ENCODE data around the gene STK17A. TPM values are rescaled to one million over a fixed set of nuclear protein-coding genes. Genes with fewer than 3 reads are reported as not detected.
A peak's percentile ranks its signal among the peaks of the same experiment; 100 is the strongest.
"Not testable (repeated sequence)": the region's sequence is repeated elsewhere in the genome, so short reads cannot be mapped to it uniquely, and the experiment has no call there.

Gene STK17A
- total RNA-seq, 6 donors from 2014 or later: 18.2 to 78.0 (median 38.6) TPM

DNA sequence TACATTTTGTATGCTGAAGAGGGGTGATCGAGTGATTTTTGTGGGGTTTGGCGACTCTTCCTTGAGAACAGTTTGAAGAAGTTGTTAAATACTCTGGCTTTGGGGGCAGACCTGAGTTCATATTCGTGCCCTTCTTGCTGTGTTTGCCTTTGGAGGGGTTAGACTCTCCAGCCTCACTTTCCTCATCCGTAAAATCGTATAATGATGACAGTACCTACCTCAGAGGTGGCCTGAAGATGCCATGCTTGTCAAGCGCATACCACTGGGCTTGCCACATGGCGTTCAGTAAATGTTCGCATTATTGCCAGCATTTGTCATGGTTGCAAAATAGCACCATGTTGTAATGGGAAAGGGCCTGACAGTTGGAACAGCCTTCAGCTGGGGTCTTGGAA, 1.3 kb downstream of the STK17A start:
- peak in 1 of 2 donors; percentile 33 for ATAC-seq (ENCODE audit: low FRiP score in 2 of 2)
- H3K27me3 ChIP-seq: no peaks in the 10 kb centered on the region
- DNase-seq: peak in 1 of 2 donors; percentile 72
- peaks cover 15 to 46% (median 30%) of the 10 kb centered on the region in 4 donors for H3K4me1 ChIP-seq
- no peaks in the 10 kb centered on the region for H3K36me3 ChIP-seq
- TF ChIP-seq, protein P1, sequence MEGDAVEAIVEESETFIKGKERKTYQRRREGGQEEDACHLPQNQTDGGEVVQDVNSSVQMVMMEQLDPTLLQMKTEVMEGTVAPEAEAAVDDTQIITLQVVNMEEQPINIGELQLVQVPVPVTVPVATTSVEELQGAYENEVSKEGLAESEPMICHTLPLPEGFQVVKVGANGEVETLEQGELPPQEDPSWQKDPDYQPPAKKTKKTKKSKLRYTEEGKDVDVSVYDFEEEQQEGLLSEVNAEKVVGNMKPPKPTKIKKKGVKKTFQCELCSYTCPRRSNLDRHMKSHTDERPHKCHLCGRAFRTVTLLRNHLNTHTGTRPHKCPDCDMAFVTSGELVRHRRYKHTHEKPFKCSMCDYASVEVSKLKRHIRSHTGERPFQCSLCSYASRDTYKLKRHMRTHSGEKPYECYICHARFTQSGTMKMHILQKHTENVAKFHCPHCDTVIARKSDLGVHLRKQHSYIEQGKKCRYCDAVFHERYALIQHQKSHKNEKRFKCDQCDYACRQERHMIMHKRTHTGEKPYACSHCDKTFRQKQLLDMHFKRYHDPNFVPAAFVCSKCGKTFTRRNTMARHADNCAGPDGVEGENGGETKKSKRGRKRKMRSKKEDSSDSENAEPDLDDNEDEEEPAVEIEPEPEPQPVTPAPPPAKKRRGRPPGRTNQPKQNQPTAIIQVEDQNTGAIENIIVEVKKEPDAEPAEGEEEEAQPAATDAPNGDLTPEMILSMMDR (IDR thresholded peaks at IDR 0.05): no peak
- peak; percentile 60 to 79 for TF ChIP-seq POLR2AphosphoS5 (IDR thresholded peaks at IDR 0.05)
- no peaks in the 10 kb centered on the region for H3K9me3 ChIP-seq
- H3K27ac ChIP-seq: peak overlapping the region; percentile 95 to 98 (median 96)
- peak overlapping the region; percentile 74 to 96 (median 84) for H3K4me3 ChIP-seq
- WGBS, 2 donors: 4 to 13% methylated on average over 8 of the region's 8 CpGs

DNA sequence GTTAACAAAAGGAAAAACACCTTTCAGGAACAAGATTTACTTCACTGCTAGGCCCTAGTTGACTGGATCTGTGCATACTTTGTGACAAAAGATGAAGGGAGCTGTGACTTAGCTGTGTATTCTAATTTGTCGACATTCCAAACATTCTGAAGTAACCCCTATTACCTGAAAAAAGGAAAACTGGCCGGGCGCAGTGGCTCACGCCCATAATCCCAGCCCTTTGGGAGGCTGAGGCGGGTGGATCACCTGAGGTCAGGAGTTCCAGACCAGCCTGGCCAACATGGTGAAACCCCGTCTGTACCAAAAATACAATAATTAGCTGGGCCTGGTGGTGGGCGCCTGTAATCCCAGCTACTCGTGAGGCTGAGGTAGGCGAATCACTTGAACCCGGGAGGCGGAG, 1.8 kb downstream of the STK17A start:
- H3K27me3 ChIP-seq; ATAC-seq (ENCODE audit: low FRiP score in 2 of 2); DNase-seq; H3K9me3 ChIP-seq; H3K36me3 ChIP-seq: not testable (repeated sequence)
- peak overlapping the region in 3 of 4 donors; percentile 82 to 96 (median 85) for H3K4me3 ChIP-seq
- WGBS, 2 donors: 75 to 80% methylated on average over 11 of the region's 11 CpGs
- peaks cover 15 to 48% (median 31%) of the 10 kb centered on the region in 4 donors for H3K4me1 ChIP-seq
- peak overlapping the region; percentile 95 to 98 (median 96) for H3K27ac ChIP-seq

DNA sequence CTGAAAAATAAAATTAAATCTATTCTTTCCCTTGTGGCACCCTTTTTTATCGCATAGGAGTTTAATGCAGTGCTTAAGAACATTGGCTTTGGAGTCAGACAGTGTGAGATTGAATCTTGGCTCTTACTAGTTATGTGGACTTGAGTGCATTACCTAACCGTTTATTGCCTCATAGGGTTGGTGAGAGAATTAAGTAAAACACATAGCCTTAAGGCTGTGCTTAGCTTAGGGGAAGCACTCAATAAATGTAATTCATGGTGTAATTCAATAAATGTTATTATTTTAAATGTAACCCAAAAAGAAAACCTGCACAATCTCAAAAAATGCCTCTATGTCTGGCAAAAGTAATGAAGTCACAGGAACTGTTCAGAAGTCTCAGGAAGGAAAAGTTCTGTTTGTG, 2.7 kb downstream of the STK17A start:
- H3K9me3 ChIP-seq: no peaks in the 10 kb centered on the region
- DNase-seq (no peak), ATAC-seq (ENCODE audit: low FRiP score in 2 of 2) (no peak)
- no peak for TF ChIP-seq POLR2A (IDR thresholded peaks at IDR 0.05)
- TF ChIP-seq, protein P1 (IDR thresholded peaks at IDR 0.05): no peak
- peak in 1 of 4 donors; percentile 21 for TF ChIP-seq EP300 (IDR thresholded peaks at IDR 0.05)
- peak in 1 of 2 donors; percentile 25 for TF ChIP-seq POLR2AphosphoS5 (IDR thresholded peaks at IDR 0.05)
- H3K4me1 ChIP-seq: peaks cover 15 to 56% (median 31%) of the 10 kb centered on the region in 4 donors
- H3K27ac ChIP-seq: peak overlapping the region in 3 of 4 donors; percentile 95 to 98 (median 97)
- H3K36me3 ChIP-seq: no peaks in the 10 kb centered on the region
- peak overlapping the region in 2 of 4 donors; percentile 85 to 96 for H3K4me3 ChIP-seq
- no peaks in the 10 kb centered on the region for H3K27me3 ChIP-seq
- WGBS, 2 donors: 24 to 35% methylated on average over 2 of the region's 2 CpGs

DNA sequence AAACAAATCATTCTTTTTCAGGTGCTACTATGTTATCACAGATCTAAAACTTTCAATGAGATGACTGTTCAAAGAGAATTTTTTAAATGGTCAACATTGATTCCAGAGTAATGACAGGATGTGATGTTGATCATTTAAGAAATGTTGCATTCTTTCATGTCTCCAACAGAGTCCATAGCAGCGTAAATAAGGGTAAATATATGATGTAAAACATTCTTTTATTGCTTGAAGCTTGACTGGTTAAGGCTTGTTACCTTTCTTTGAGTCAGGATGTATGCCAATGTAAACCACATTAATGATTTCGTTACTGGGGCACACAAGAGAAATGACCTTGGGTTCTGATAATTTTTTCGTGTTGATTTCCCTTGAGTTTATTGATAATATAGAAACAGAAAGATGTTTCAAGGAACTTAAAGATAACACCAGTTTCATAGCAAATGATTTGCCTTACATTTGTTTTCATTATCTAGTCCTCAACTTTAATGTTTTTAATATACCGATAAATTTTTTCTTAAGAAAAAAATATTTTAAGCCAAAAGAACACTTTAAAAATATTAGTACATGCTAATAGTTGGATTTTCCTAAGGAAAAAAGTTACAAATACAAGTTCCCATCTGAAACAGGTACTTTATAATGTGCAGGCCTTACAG, 3.5 kb downstream of the STK17A start:
- H3K4me3 ChIP-seq: peak overlapping the region in 1 of 4 donors; percentile 96
- no peaks in the 10 kb centered on the region for H3K36me3 ChIP-seq
- H3K4me1 ChIP-seq: peaks cover 15 to 64% (median 37%) of the 10 kb centered on the region in 4 donors
- WGBS, 2 donors: 48 to 49% methylated on average over 4 of the region's 4 CpGs
- H3K9me3 ChIP-seq: no peaks in the 10 kb centered on the region
- DNase-seq (no peak), ATAC-seq (ENCODE audit: low FRiP score in 2 of 2) (no peak)
- peak overlapping the region in 3 of 4 donors; percentile 95 to 98 (median 97) for H3K27ac ChIP-seq
- no peaks in the 10 kb centered on the region for H3K27me3 ChIP-seq
- no peak for TF ChIP-seq EP300 (IDR thresholded peaks at IDR 0.05)

DNA sequence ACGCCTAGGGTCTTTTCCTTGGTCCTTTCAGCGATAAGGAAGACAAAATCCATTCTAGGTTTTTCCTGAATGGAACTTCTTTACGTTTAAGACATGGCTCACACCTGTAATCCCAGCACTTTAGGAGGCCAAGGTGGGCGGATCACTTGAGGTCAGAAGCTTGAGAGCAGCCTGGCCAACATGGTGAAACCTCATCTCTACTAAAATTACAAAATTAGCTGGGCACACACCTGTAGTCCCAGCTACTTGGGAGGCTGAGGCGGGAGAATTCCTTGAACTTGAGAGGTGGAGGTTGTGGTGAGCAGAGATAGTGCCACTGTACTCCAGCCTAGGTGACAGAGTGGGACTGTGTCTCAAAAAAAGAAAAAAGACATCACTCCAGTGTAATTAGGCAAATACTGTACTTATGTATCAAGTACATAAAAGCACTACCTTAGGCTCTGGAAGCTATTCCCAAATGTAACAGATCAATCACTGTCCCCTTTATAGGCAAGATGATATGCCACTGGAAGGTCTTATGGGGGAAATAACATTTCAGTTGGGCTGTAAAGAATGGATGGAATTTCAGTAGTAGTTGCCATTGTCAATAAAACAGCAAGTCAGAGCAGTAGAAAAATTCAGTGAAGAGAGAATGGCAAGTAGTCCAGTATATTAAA, 5.7 kb downstream of the STK17A start:
- Histone ChIP-seq H3K36me3 (no peaks in the 10 kb centered on the region), H3K27me3 (no peaks in the 10 kb centered on the region), H3K4me1 (peaks cover 12 to 72% (median 36%) of the 10 kb centered on the region in 4 donors), H3K27ac (no peak overlapping the region), H3K9me3 (no peaks in the 10 kb centered on the region), H3K4me3 (no peak overlapping the region)
- DNase-seq (no peak), ATAC-seq (ENCODE audit: low FRiP score in 2 of 2) (no peak)
- TF ChIP-seq POLR2A (IDR thresholded peaks at IDR 0.05) (no peak), POLR2AphosphoS5 (IDR thresholded peaks at IDR 0.05) (no peak), EP300 (IDR thresholded peaks at IDR 0.05) (no peak)
- TF ChIP-seq, protein P1 (IDR thresholded peaks at IDR 0.05): no peak
- 90 to 91% methylated on average over 5 of the region's 5 CpGs for WGBS, 2 donors

Data from upper lobe of left lung (tissue), 6 donors.